Uterus (tissue), 4 donors: ENCODE results near the gene RASA2. TPM values are rescaled to one million over a fixed set of nuclear protein-coding genes. Genes with fewer than 3 reads are reported as not detected.

Experiments
- DNase-seq, 2 donors: peaks; one replicate each; pipeline ENCODE4 v3.0.0-alpha.2; 2019 to 2020
- H3K27ac ChIP-seq, 2 donors: fragments of 200-600 bp; sonication (generic); 1 replicate in 1 of 2; 2 replicates in 1 of 2; pipeline ENCODE4 v1.5.1; 2016 to 2018
- H3K27me3 ChIP-seq, 2 donors: fragments of 200-600 bp; sonication (generic); one replicate each; pipeline ENCODE4 v1.5.1; 2018 to 2019; ENCODE audit warnings: control low read depth in 1 of 2
- H3K36me3 ChIP-seq, 2 donors: fragments of 200-600 bp; sonication (generic); one replicate each; pipeline ENCODE4 v1.5.1; 2019; ENCODE audit warnings: control low read depth in 1 of 2
- H3K4me1 ChIP-seq, 2 donors: fragments of 200-600 bp; sonication (generic); one replicate each; pipeline ENCODE4 v1.5.1; 2018 to 2019; ENCODE audit warnings: control low read depth in 1 of 2
- H3K4me3 ChIP-seq, 2 donors: fragments of 200-600 bp; sonication (generic); 1 replicate in 1 of 2; 2 replicates in 1 of 2; pipeline ENCODE4 v1.5.1; 2018 to 2019; ENCODE audit warnings: mild to moderate bottlenecking in 1 of 2
- H3K9me3 ChIP-seq, 2 donors: fragments of 200-600 bp; sonication (generic); one replicate each; pipeline ENCODE4 v1.5.1; 2019; ENCODE audit warnings: control low read depth in 1 of 2
- CTCF ChIP-seq, 4 experiments: fragments of 200-600 bp in 2 of 4; fragments of 450-650 bp in 2 of 4; sonication (generic) in 2 of 4; IDR thresholded peaks; one replicate each; pipeline ENCODE4 v1.5.1; 2016 to 2019; ENCODE audit warnings: antibody characterized with exemption in 4 of 4, mild to moderate bottlenecking in 2 of 4, moderate library complexity in 1 of 4
- POLR2A ChIP-seq, 2 donors: fragments of 450-650 bp; IDR thresholded peaks; one replicate each; pipeline ENCODE4 v1.6.1; 2016; ENCODE audit warnings: antibody characterized with exemption in 2 of 2, mild to moderate bottlenecking in 1 of 2, moderate library complexity in 1 of 2
- intact Hi-C: fragments of 100-400 bp; cut with DNase I; formaldehyde crosslinking; loops from one replicate; pipeline ENCODE4 v1.15.1; 2023; ENCODE audit warnings: low total_unique reads
- total RNA-seq, 4 donors: library from RNA; depleted of rRNA in 3 of 4; stranded (reverse); fragments of >200 nt in 3 of 4; gene quantifications; one replicate each; pipeline versions ENCODE4 v1.1.0 to v1.2.4, GENCODE V29; 2014 to 2023
- donor health status: DM: yes; HTN: yes; CAD: no.

The RASA2 gene
- total RNA-seq, 4 donors from 2014 or later: 11.3 to 49.4 (median 38.7) TPM

GRCh38 chr3:141632779-141633374, 146.1 kb downstream of the RASA2 start:
- TF ChIP-seq CTCF (IDR thresholded peaks at IDR 0.05): no peak
- Histone ChIP-seq H3K27ac (no peak overlapping the region), H3K36me3 (no peaks in the 10 kb centered on the region), H3K9me3 (no peaks in the 10 kb centered on the region), H3K27me3 (no peaks in the 10 kb centered on the region), H3K4me1 (no peaks in the 10 kb centered on the region), H3K4me3 (no peak overlapping the region)
- intact Hi-C loops: no loop called here
- no peak for DNase-seq

- intact Hi-C loops: no loop called here
- H3K27me3 ChIP-seq: no peaks in the 10 kb centered on the region
- DNase-seq: no peak
- H3K9me3 ChIP-seq: no peaks in the 10 kb centered on the region
- no peak overlapping the region for H3K27ac ChIP-seq
- no peaks in the 10 kb centered on the region for H3K4me1 ChIP-seq
- H3K4me3 ChIP-seq: no peak overlapping the region
- H3K36me3 ChIP-seq: no peaks in the 10 kb centered on the region
- TF ChIP-seq CTCF (IDR thresholded peaks at IDR 0.05): no peak
- TF ChIP-seq POLR2A (IDR thresholded peaks at IDR 0.05): no peak
These were observed 155.4 kb downstream of the RASA2 start for GRCh38 chr3:141642215-141642614.

GRCh38 chr3:141643391-141643790, 156.6 kb downstream of the RASA2 start:
- no peak overlapping the region for H3K4me3 ChIP-seq
- no peak for TF ChIP-seq CTCF (IDR thresholded peaks at IDR 0.05)
- TF ChIP-seq POLR2A (IDR thresholded peaks at IDR 0.05): no peak
- intact Hi-C loops: no loop called here
- no peaks in the 10 kb centered on the region for H3K4me1 ChIP-seq
- H3K36me3 ChIP-seq: no peaks in the 10 kb centered on the region
- H3K27ac ChIP-seq: no peak overlapping the region
- no peaks in the 10 kb centered on the region for H3K9me3 ChIP-seq
- H3K27me3 ChIP-seq: no peaks in the 10 kb centered on the region
- DNase-seq: no peak

- H3K9me3 ChIP-seq: no peaks in the 10 kb centered on the region
- intact Hi-C loops: no loop called here
- no peaks in the 10 kb centered on the region for H3K36me3 ChIP-seq
- no peaks in the 10 kb centered on the region for H3K27me3 ChIP-seq
- TF ChIP-seq POLR2A (IDR thresholded peaks at IDR 0.05) (no peak), CTCF (IDR thresholded peaks at IDR 0.05) (no peak)
- no peak overlapping the region for H3K27ac ChIP-seq
- H3K4me3 ChIP-seq: no peak overlapping the region
- H3K4me1 ChIP-seq: no peaks in the 10 kb centered on the region
- no peak for DNase-seq
These were observed 157.0 kb downstream of the RASA2 start for GRCh38 chr3:141643796-141644195.

- Histone ChIP-seq H3K4me1 (no peaks in the 10 kb centered on the region), H3K36me3 (no peaks in the 10 kb centered on the region), H3K4me3 (no peak overlapping the region), H3K27ac (no peak overlapping the region), H3K9me3 (no peaks in the 10 kb centered on the region), H3K27me3 (no peaks in the 10 kb centered on the region)
- peak; percentile 35 to 55 for DNase-seq
- intact Hi-C loops: no loop called here
- TF ChIP-seq CTCF (IDR thresholded peaks at IDR 0.05) (peak in 3 of 4 experiments; percentile 26 to 28 (median 27)), POLR2A (IDR thresholded peaks at IDR 0.05) (no peak)
These were observed 158.1 kb downstream of the RASA2 start for GRCh38 chr3:141644931-141645330.
